B cell (primary cell): ENCODE results near the gene VWA8. TPM values are rescaled to one million over a fixed set of nuclear protein-coding genes. Genes with fewer than 3 reads are reported as not detected.

Source experiments
- ATAC-seq: fragments of 200-7000 bp; cut with Tn5 transposase; one replicate; pipeline ENCODE4 v1.10.0; 2021; ENCODE audit warnings: low read depth, mild to moderate bottlenecking, moderate number of reproducible peaks, moderate library complexity
- CTCF ChIA-PET: fragments of 350-600 bp; sonication (Branson Sonifier 250); formaldehyde crosslinking; loops from one replicate; lab custom pipeline; 2021; ENCODE audit warnings: antibody characterized with exemption, inconsistent platforms; lab: Charles Lee
- POLR2A ChIA-PET: fragments of 350-600 bp; sonication (Branson Sonifier 250); formaldehyde crosslinking; loops from one replicate; lab custom pipeline; 2021; ENCODE audit warnings: antibody characterized with exemption; lab: Charles Lee
- DNase-seq: peaks from one replicate; pipeline ENCODE4 v3.0.0; 2013
- H2AFZ ChIP-seq: 2 replicates; pipeline ENCODE4 v1.6.1; 2012; ENCODE audit warnings: mild to moderate bottlenecking, low read depth, low read length; ENCODE audit not compliant: insufficient read depth, poor library complexity, severe bottlenecking
- H3K27ac ChIP-seq, 2 donors: 1 replicate in 1 of 2; 2 replicates in 1 of 2; pipeline ENCODE4 v1.5.1; 2012 to 2013; ENCODE audit warnings: low read length in 2 of 2, mild to moderate bottlenecking in 2 of 2, moderate library complexity in 1 of 2
- H3K27me3 ChIP-seq, 4 experiments: fragments of 200-600 bp in 1 of 4; sonication (generic) in 1 of 4; replicated peaks in 1 of 4; 1 replicate in 2 of 4; 2 replicates in 2 of 4; pipeline versions ENCODE4 v1.6.1 to v1.7.0; 2013 to 2016; ENCODE audit warnings: low read length in 3 of 4, mild to moderate bottlenecking in 2 of 4, mixed read lengths in 1 of 4, moderate library complexity in 1 of 4; ENCODE audit not compliant: insufficient read depth in 4 of 4, control insufficient read depth in 3 of 4; ENCODE audit errors: control extremely low read depth in 1 of 4
- H3K36me3 ChIP-seq, 2 experiments: replicated peaks in 1 of 2; 1 replicate in 1 of 2; 2 replicates in 1 of 2; pipeline versions ENCODE4 v1.6.1 to v1.7.1; 2013; ENCODE audit warnings: low read length in 1 of 2; ENCODE audit not compliant: insufficient read depth in 2 of 2, control insufficient read depth in 1 of 2; ENCODE audit errors: control extremely low read depth in 1 of 2, extremely low read depth in 1 of 2
- H3K4me1 ChIP-seq, 2 donors: fragments of 200-600 bp in 1 of 2; sonication (generic) in 1 of 2; 1 replicate in 1 of 2; 2 replicates in 1 of 2; pipeline versions ENCODE4 v1.5.1 to v1.6.1; 2013 to 2017; ENCODE audit warnings: low read length in 2 of 2; ENCODE audit not compliant: control insufficient read depth in 2 of 2, insufficient read depth in 2 of 2
- H3K4me2 ChIP-seq: replicated peaks from 2 replicates; pipeline ENCODE3; 2012; ENCODE audit warnings: mild to moderate bottlenecking, low read depth, low read length; ENCODE audit not compliant: poor library complexity, severe bottlenecking
- H3K4me3 ChIP-seq, 5 experiments: fragments of 200-600 bp in 1 of 5; sonication (generic) in 1 of 5; 1 replicate in 3 of 5; 2 replicates in 2 of 5; pipeline versions ENCODE4 v1.5.1 to v1.7.0; 2011 to 2016; ENCODE audit warnings: low read length in 4 of 5, mild to moderate bottlenecking in 4 of 5, low read depth in 2 of 5, control low read depth in 1 of 5, moderate library complexity in 1 of 5; ENCODE audit not compliant: insufficient read depth in 1 of 5; ENCODE audit errors: control extremely low read depth in 1 of 5, extremely low read depth in 1 of 5
- H3K79me2 ChIP-seq: fragments of 200-600 bp; sonication (generic); one replicate; pipeline ENCODE4 v1.6.0; 2016; ENCODE audit warnings: low read length; ENCODE audit not compliant: control insufficient read depth, insufficient read depth
- H3K9ac ChIP-seq: fragments of 200-600 bp; sonication (generic); 2 replicates; pipeline ENCODE4 v1.6.1; 2017; ENCODE audit warnings: mild to moderate bottlenecking, low read length, moderate library complexity
- H3K9me3 ChIP-seq, 3 donors: one replicate each; pipeline versions ENCODE4 v1.6.1 to v1.7.1; 2013; ENCODE audit warnings: low read length in 2 of 3; ENCODE audit not compliant: control insufficient read depth in 2 of 3, insufficient read depth in 1 of 3; ENCODE audit errors: control extremely low read depth in 1 of 3
- H4K20me1 ChIP-seq: 2 replicates; pipeline ENCODE4 v1.6.0; 2012; ENCODE audit warnings: mild to moderate bottlenecking, low read length; ENCODE audit not compliant: insufficient read depth, control insufficient read depth, poor library complexity, severe bottlenecking
- H3K27ac Mint-ChIP-seq: one replicate; pipeline ENCODE4 v1.8.0; 2021; ENCODE audit warnings: mixed read lengths
- H3K27me3 Mint-ChIP-seq: one replicate; pipeline ENCODE4 v1.8.0; 2021; ENCODE audit warnings: mixed read lengths
- H3K4me1 Mint-ChIP-seq: one replicate; pipeline ENCODE4 v1.8.0; 2021; ENCODE audit warnings: mixed read lengths
- H3K4me3 Mint-ChIP-seq: one replicate; pipeline ENCODE4 v1.8.0; 2021; ENCODE audit warnings: mixed read lengths
- H3K9me3 Mint-ChIP-seq: one replicate; pipeline ENCODE4 v1.8.0; 2022; ENCODE audit warnings: mixed read lengths; ENCODE audit not compliant: insufficient read depth
- EZH2 ChIP-seq: IDR thresholded peaks from 2 replicates; pipeline ENCODE4 v1.6.1; 2012; ENCODE audit warnings: borderline replicate concordance, low read depth, mild to moderate bottlenecking, moderate library complexity, low read length; ENCODE audit not compliant: insufficient read depth, poor library complexity, severe bottlenecking
- WGBS: methylation state at CpG from one replicate; pipeline ENCODE4 v1.1.5; 2013; ENCODE audit warnings: missing lambda C conversion rate; ENCODE audit not compliant: insufficient coverage; 5-methylcytosine and 5-hydroxymethylcytosine counted together
- intact Hi-C: fragments of 100-400 bp; cut with micrococcal nuclease; formaldehyde crosslinking; loops from one replicate; pipeline ENCODE4 v1.10.0; 2022
- polyA plus RNA-seq: library from polyadenylated mRNA; depleted of rRNA; stranded (reverse); fragments of >200 nt; gene quantifications from 2 replicates; pipeline ENCODE4 v1.2.3, GENCODE V29; 2012
- total RNA-seq, 2 donors: library from RNA; stranded (reverse); fragments of 120-200 nt in 1 of 2; gene quantifications; 1 replicate in 1 of 2; 2 replicates in 1 of 2; pipeline versions ENCODE4 v1.2.3 to v1.2.4, GENCODE V29; 2013 to 2022
- TF ChIP-seq, protein P1 (sequence below): fragments of 200-600 bp; IDR thresholded peaks from one replicate; pipeline ENCODE4 v1.8.0; 2022; ENCODE audit warnings: antibody characterized with exemption, mild to moderate bottlenecking

Gene VWA8
- total and polyA plus RNA-seq, 2 donors (not counting 1 experiment from before 2014, with no cell fraction given): 6.0 to 19.7 TPM

DNA sequence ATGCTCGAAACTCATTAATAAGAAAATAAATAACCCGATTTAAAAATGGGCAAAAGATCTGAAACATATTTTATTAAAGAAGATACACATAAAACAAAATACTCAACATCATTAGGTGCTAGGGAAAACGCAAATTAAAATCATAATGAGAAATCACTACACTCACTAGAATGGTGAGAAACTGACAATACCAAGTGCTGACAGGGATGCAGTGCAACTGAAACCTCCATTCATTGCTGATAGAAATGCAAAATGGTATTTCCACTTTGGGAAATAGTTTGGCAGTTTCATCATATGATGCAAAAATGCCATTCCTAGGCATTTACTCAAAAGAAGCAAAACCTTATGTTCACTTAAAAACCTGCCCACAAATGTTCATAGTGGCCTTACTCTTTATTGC, 278.1 kb downstream of the VWA8 start:
- no peak overlapping the region for H3K27ac ChIP-seq
- Mint-ChIP-seq H3K4me1 (no peaks in the 10 kb centered on the region), H3K27ac (no peak overlapping the region), H3K27me3 (no peaks in the 10 kb centered on the region), H3K9me3 (no peaks in the 10 kb centered on the region), H3K4me3 (no peak overlapping the region)
- H3K4me1 ChIP-seq: no peaks in the 10 kb centered on the region
- H3K9ac ChIP-seq: no peak overlapping the region
- TF ChIP-seq EZH2: no peak
- TF ChIP-seq, protein P1, sequence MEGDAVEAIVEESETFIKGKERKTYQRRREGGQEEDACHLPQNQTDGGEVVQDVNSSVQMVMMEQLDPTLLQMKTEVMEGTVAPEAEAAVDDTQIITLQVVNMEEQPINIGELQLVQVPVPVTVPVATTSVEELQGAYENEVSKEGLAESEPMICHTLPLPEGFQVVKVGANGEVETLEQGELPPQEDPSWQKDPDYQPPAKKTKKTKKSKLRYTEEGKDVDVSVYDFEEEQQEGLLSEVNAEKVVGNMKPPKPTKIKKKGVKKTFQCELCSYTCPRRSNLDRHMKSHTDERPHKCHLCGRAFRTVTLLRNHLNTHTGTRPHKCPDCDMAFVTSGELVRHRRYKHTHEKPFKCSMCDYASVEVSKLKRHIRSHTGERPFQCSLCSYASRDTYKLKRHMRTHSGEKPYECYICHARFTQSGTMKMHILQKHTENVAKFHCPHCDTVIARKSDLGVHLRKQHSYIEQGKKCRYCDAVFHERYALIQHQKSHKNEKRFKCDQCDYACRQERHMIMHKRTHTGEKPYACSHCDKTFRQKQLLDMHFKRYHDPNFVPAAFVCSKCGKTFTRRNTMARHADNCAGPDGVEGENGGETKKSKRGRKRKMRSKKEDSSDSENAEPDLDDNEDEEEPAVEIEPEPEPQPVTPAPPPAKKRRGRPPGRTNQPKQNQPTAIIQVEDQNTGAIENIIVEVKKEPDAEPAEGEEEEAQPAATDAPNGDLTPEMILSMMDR: no peak
- H2AFZ ChIP-seq: no peak overlapping the region
- no peak overlapping the region for H3K4me2 ChIP-seq
- no peaks in the 10 kb centered on the region for H4K20me1 ChIP-seq
- CTCF ChIA-PET: interaction anchor here (1.5 kb wide), 1 partner anchor 14 kb away, joined by 3 read pairs; no protein-coding TSS in a partner anchor
- no peaks in the 10 kb centered on the region for H3K9me3 ChIP-seq
- ATAC-seq (no peak), DNase-seq (no peak)
- POLR2A ChIA-PET: no interaction called here
- no peaks in the 10 kb centered on the region for H3K27me3 ChIP-seq
- H3K4me3 ChIP-seq: no peak overlapping the region
- no CpG with 5 or more reads among the region's 3 CpGs for WGBS
- intact Hi-C loops: no loop called here
- no peaks in the 10 kb centered on the region for H3K79me2 ChIP-seq
- H3K36me3 ChIP-seq: peaks cover 0 to 8% of the 10 kb centered on the region in 2 experiments

DNA sequence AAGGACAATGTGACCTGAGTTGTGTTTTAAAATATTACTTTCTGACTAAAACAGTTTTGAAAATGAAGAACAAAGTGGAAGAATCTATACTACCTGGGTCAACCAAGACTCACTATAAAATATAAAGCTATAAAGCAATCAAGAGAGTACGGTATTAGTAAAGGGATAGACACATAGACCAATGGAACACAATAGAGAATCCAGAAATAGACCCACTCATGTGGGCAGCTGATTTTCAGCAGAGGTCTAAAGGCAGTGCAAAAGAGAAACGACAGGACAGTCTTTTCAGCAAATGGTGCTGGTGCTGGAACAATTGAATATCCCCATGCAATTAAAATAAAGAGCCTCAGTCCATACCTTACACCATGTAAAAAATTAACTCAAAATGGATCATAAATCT, 278.9 kb downstream of the VWA8 start:
- no peak overlapping the region for H3K4me2 ChIP-seq
- H4K20me1 ChIP-seq: no peaks in the 10 kb centered on the region
- Mint-ChIP-seq H3K4me3 (no peak overlapping the region), H3K27me3 (no peaks in the 10 kb centered on the region), H3K27ac (no peak overlapping the region), H3K4me1 (no peaks in the 10 kb centered on the region), H3K9me3 (no peaks in the 10 kb centered on the region)
- H3K27ac ChIP-seq: no peak overlapping the region
- no peak overlapping the region for H3K9ac ChIP-seq
- H3K4me3 ChIP-seq: no peak overlapping the region
- intact Hi-C loops: no loop called here
- no peaks in the 10 kb centered on the region for H3K79me2 ChIP-seq
- DNase-seq (no peak), ATAC-seq (no peak)
- H3K9me3 ChIP-seq: no peaks in the 10 kb centered on the region
- H3K27me3 ChIP-seq: no peaks in the 10 kb centered on the region
- CTCF ChIA-PET: interaction anchor here (0.6 kb wide), 1 partner anchor 189 kb away, joined by 4 read pairs; no protein-coding TSS in a partner anchor
- no peak overlapping the region for H2AFZ ChIP-seq
- no peaks in the 10 kb centered on the region for H3K4me1 ChIP-seq
- TF ChIP-seq EZH2: no peak
- TF ChIP-seq, protein P1: no peak
- H3K36me3 ChIP-seq: peaks cover 0 to 8% of the 10 kb centered on the region in 2 experiments
- POLR2A ChIA-PET: no interaction called here
- WGBS: no CpG with 5 or more reads among the region's 2 CpGs
